ENCODE results near the gene EDNRA. TPM values are rescaled to one million over a fixed set of nuclear protein-coding genes. Genes with fewer than 3 reads are reported as not detected.
"Not testable (repeated sequence)": the region's sequence is repeated elsewhere in the genome, so short reads cannot be mapped to it uniquely, and the experiment has no call there.

Gene EDNRA
- 28.3 TPM for total RNA-seq
- long read RNA-seq, full-length matches to known transcripts: 30 of 39 reads
- long read RNA-seq, partial matches to known transcripts: 6 of 39 reads
- long read RNA-seq, other reads (novel, unspliced or antisense): 3 of 39 reads

- Histone ChIP-seq H3K27ac (peak within 1 kb of the TSS; percentile 75), H3K27me3 (peaks cover 4% of the 10 kb centered on the region), H3K4me1 (no peaks in the 10 kb centered on the region), H3K36me3 (no peaks in the 10 kb centered on the region), H3K4me3 (peak within 1 kb of the TSS; percentile 58), H3K9me3 (no peaks in the 10 kb centered on the region)
- intact Hi-C loops (cut with DNase I): no loop called here
- DNase-seq: peak; percentile 71
- no peak for TF ChIP-seq CTCF (IDR thresholded peaks at IDR 0.05)
- peak; percentile 79 for ATAC-seq
Observed at GRCh38 chr4:147480891-147481576, at the start of gene EDNRA. TSS of gene EDNRA (plus strand) at chr4:147481097. CDS start at chr4:147485682, 4,585 bp downstream.

- intact Hi-C loops (cut with DNase I); H3K36me3 ChIP-seq: not testable (repeated sequence)
- ATAC-seq: peak; percentile 57
Observed at GRCh38 chr4:147434370-147434769, 46.5 kb upstream of the EDNRA start.

GRCh38 chr4:147440442-147440841 is 40.5 kb upstream of the EDNRA start:
- intact Hi-C loops (cut with DNase I): no loop called here
- DNase-seq (no peak), ATAC-seq (no peak)
- Histone ChIP-seq H3K27me3 (no peaks in the 10 kb centered on the region), H3K4me3 (no peak overlapping the region), H3K9me3 (no peaks in the 10 kb centered on the region), H3K36me3 (no peaks in the 10 kb centered on the region), H3K4me1 (no peaks in the 10 kb centered on the region), H3K27ac (no peak overlapping the region)
- no peak for TF ChIP-seq CTCF (IDR thresholded peaks at IDR 0.05)

More at GRCh38 chr4:147434370-147434769, 46.5 kb upstream of the EDNRA start:
- DNase-seq, H3K27me3 ChIP-seq, H3K4me1 ChIP-seq, H3K9me3 ChIP-seq, H3K4me3 ChIP-seq, H3K27ac ChIP-seq: not testable (repeated sequence)

- Histone ChIP-seq H3K9me3 (no peaks in the 10 kb centered on the region), H3K27ac (no peak overlapping the region), H3K4me3 (no peak overlapping the region), H3K27me3 (no peaks in the 10 kb centered on the region), H3K36me3 (no peaks in the 10 kb centered on the region), H3K4me1 (no peaks in the 10 kb centered on the region)
- no peak for DNase-seq
- intact Hi-C loops (cut with DNase I): no loop called here
- ATAC-seq: no peak
- no peak for TF ChIP-seq CTCF (IDR thresholded peaks at IDR 0.05)
Observed at GRCh38 chr4:147447786-147448185, 33.1 kb upstream of the EDNRA start.

GRCh38 chr4:147453561-147454141 is 27.2 kb upstream of the EDNRA start:
- ATAC-seq (no peak), DNase-seq (no peak)
- no peaks in the 10 kb centered on the region for H3K4me1 ChIP-seq
- H3K27me3 ChIP-seq: no peaks in the 10 kb centered on the region
- H3K36me3 ChIP-seq: no peaks in the 10 kb centered on the region
- no peak overlapping the region for H3K4me3 ChIP-seq
- no peak for TF ChIP-seq CTCF (IDR thresholded peaks at IDR 0.05)
- intact Hi-C loops (cut with DNase I): no loop called here
- no peaks in the 10 kb centered on the region for H3K9me3 ChIP-seq
- H3K27ac ChIP-seq: no peak overlapping the region

GRCh38 chr4:147456706-147457105 is 24.2 kb upstream of the EDNRA start:
- intact Hi-C loops (cut with DNase I): no loop called here
- no peaks in the 10 kb centered on the region for H3K27me3 ChIP-seq
- no peaks in the 10 kb centered on the region for H3K4me1 ChIP-seq
- no peak for DNase-seq
- no peaks in the 10 kb centered on the region for H3K36me3 ChIP-seq
- H3K4me3 ChIP-seq: no peak overlapping the region
- no peak overlapping the region for H3K27ac ChIP-seq
- H3K9me3 ChIP-seq: no peaks in the 10 kb centered on the region
- TF ChIP-seq CTCF (IDR thresholded peaks at IDR 0.05): no peak
- ATAC-seq: no peak
